GM12872 (cell line): ENCODE measurements around the gene MIEF1.

Experiments
- CTCF ChIP-seq: IDR thresholded peaks from 3 replicates; pipeline ENCODE4 v1.5.1; 2011; ENCODE audit warnings: low read depth, mild to moderate bottlenecking, low read length, moderate library complexity; ENCODE audit not compliant: insufficient read depth

The MIEF1 gene

GRCh38 chr22:39553429-39553828 lies 51.3 kb downstream of the MIEF1 start:
- TF ChIP-seq CTCF: no peak

- TF ChIP-seq CTCF: no peak
Observed at GRCh38 chr22:39554151-39554550, 52.1 kb downstream of the MIEF1 start.

GRCh38 chr22:39556970-39557841 lies 55.1 kb downstream of the MIEF1 start:
- TF ChIP-seq CTCF: no peak

GRCh38 chr22:39558254-39558727 lies 56.2 kb downstream of the MIEF1 start:
- no peak for TF ChIP-seq CTCF

GRCh38 chr22:39558950-39559349 lies 56.9 kb downstream of the MIEF1 start:
- TF ChIP-seq CTCF: no peak

- TF ChIP-seq CTCF: peak; percentile 74
Observed at GRCh38 chr22:39559456-39560105, 57.5 kb downstream of the MIEF1 start.

GRCh38 chr22:39560127-39560526 lies 58.0 kb downstream of the MIEF1 start:
- TF ChIP-seq CTCF: no peak
